K562 (cell line): ENCODE measurements around the gene TENM3. TPM values are rescaled to one million over a fixed set of nuclear protein-coding genes. Genes with fewer than 3 reads are reported as not detected.

Experiments used
- ATAC-seq: fragments of 200-7000 bp; cut with Tn5 transposase; 3 replicates; pipeline ENCODE4 v1.9.1; 2020; ENCODE audit warnings: moderate library complexity
- BruUV-seq: library from RNA; stranded (reverse); fragments of 400-500 nt; replicated peaks from 2 replicates; lab custom pipeline; 2021; lab: Mats Ljungman, UMichigan
- CTCF ChIA-PET: fragments of 300-600 bp; formaldehyde crosslinking; extraction: SDS; loops from one replicate; lab custom pipeline; 2021; ENCODE audit warnings: low intra/inter-chr PET ratio; lab: Yijun Ruan, JAX
- POLR2A ChIA-PET: fragments of 300-600, 350-650 bp; sonication (Branson Sonifier 250); formaldehyde crosslinking; extraction: SDS; loops from one replicate; lab custom pipeline; 2021; ENCODE audit warnings: antibody characterized with exemption, inconsistent platforms; lab: Yijun Ruan, JAX
- DNase-seq, 4 experiments: peaks; one replicate each; pipeline versions ENCODE4 v3.0.0 to v3.0.0-alpha.2; 2011 to 2018; ENCODE audit warnings: low spot score in 3 of 4, mixed read lengths in 3 of 4; ENCODE audit errors: extremely low read depth in 1 of 4
- FAIRE-seq: peaks from 2 replicates; lab custom pipeline; 2011; peaks lifted over from hg19 to GRCh38; lab: Jason Lieb, UNC
- H2AFZ ChIP-seq: 2 replicates; pipeline ENCODE4 v1.6.0; 2011; ENCODE audit warnings: low read depth, low read length, control low read depth, inconsistent platforms
- H3K27ac ChIP-seq: fragments of 200-600 bp; 3 replicates; pipeline ENCODE4 v1.8.0; 2011; ENCODE audit warnings: low read depth, mild to moderate bottlenecking, control low read depth, inconsistent platforms, low read length, moderate library complexity, mixed read lengths; ENCODE audit errors: extremely low read depth
- H3K27me3 ChIP-seq, 2 experiments: fragments of 300-600 bp in 1 of 2; 2 replicates in 1 of 2; 3 replicates in 1 of 2; pipeline versions ENCODE4 v1.6.0 to v1.8.0; 2011; ENCODE audit warnings: inconsistent platforms in 2 of 2, low read length in 2 of 2, mild to moderate bottlenecking in 1 of 2, mixed read lengths in 1 of 2, moderate library complexity in 1 of 2; ENCODE audit not compliant: control insufficient read depth in 2 of 2, insufficient read depth in 2 of 2
- H3K36me3 ChIP-seq: fragments of 300-600 bp; 3 replicates; pipeline ENCODE4 v1.8.0; 2011; ENCODE audit warnings: mild to moderate bottlenecking, low read length, inconsistent platforms; ENCODE audit not compliant: control insufficient read depth, insufficient read depth
- H3K4me1 ChIP-seq, 2 experiments: fragments of 200-600 bp in 1 of 2; replicated peaks in 1 of 2; 2 replicates in 1 of 2; 3 replicates in 1 of 2; pipeline versions ENCODE4 v1.5.1 to v1.8.0; 2011; ENCODE audit warnings: inconsistent platforms in 2 of 2, low read length in 2 of 2, mild to moderate bottlenecking in 1 of 2, mixed read lengths in 1 of 2, moderate library complexity in 1 of 2; ENCODE audit not compliant: control insufficient read depth in 2 of 2, insufficient read depth in 2 of 2
- H3K4me2 ChIP-seq: 2 replicates; pipeline ENCODE4 v1.6.1; 2011; ENCODE audit warnings: low read length, control low read depth, inconsistent platforms, mixed read lengths; ENCODE audit not compliant: insufficient read depth
- H3K4me3 ChIP-seq: fragments of 200-600 bp; sonication (generic), shearing (Covaris generic); 2 replicates; pipeline ENCODE4 v1.5.1; 2016; ENCODE audit warnings: control low read depth, inconsistent platforms
- H3K79me2 ChIP-seq: fragments of 200-600 bp; 3 replicates; pipeline ENCODE4 v1.8.0; 2011; ENCODE audit warnings: low read length, inconsistent platforms; ENCODE audit not compliant: control insufficient read depth, insufficient read depth
- H3K9ac ChIP-seq, 2 experiments: 2 replicates each; pipeline versions ENCODE4 v1.6.0 to v1.6.1; 2011; ENCODE audit warnings: low read depth in 2 of 2, low read length in 2 of 2, control low read depth in 1 of 2, inconsistent platforms in 1 of 2, mild to moderate bottlenecking in 1 of 2, mixed read lengths in 1 of 2; ENCODE audit not compliant: insufficient read depth in 1 of 2
- H3K9me1 ChIP-seq: one replicate; pipeline ENCODE4 v1.6.0; 2011; ENCODE audit warnings: inconsistent platforms, mild to moderate bottlenecking, low read length, moderate library complexity; ENCODE audit not compliant: control insufficient read depth, insufficient read depth
- H3K9me3 ChIP-seq: replicated peaks from 2 replicates; pipeline ENCODE4 v1.5.1; 2011; ENCODE audit warnings: low read depth, low read length, inconsistent platforms; ENCODE audit not compliant: control insufficient read depth, insufficient read depth
- H4K20me1 ChIP-seq: replicated peaks from 2 replicates; pipeline ENCODE4 v1.6.1; 2011; ENCODE audit warnings: low read length, inconsistent platforms, mixed read lengths; ENCODE audit not compliant: control insufficient read depth, insufficient read depth
- CHD4 ChIP-seq: fragments of 200-600 bp; sonication (generic); IDR thresholded peaks from 3 replicates; pipeline ENCODE4 v1.6.1; 2012; ENCODE audit warnings: low read depth, mild to moderate bottlenecking, mixed read lengths, low read length, inconsistent platforms; ENCODE audit not compliant: insufficient read depth, insufficient replicate concordance, poor library complexity, severe bottlenecking
- JUN ChIP-seq, 2 experiments: sonication (generic) in 1 of 2; formaldehyde crosslinking in 1 of 2; IDR thresholded peaks; 2 replicates each; pipeline versions ENCODE4 v1.6.1 to v1.8.0; 2012 to 2022; ENCODE audit warnings: borderline replicate concordance in 2 of 2, mild to moderate bottlenecking in 2 of 2, improper control_type of control experiment in 1 of 2, low read depth in 1 of 2, low read length in 1 of 2, missing genetic modification reagents in 1 of 2
- KHSRP ChIP-seq: fragments of 450-650 bp; IDR thresholded peaks from 2 replicates; pipeline ENCODE4 v1.6.1; 2017
- MBD2 ChIP-seq: sonication (generic); IDR thresholded peaks from 2 replicates; pipeline ENCODE4 v1.6.1; 2016; ENCODE audit warnings: low read depth, borderline replicate concordance
- PHF21A ChIP-seq: fragments of 450-650 bp; IDR thresholded peaks from 2 replicates; pipeline ENCODE4 v1.6.1; 2017; ENCODE audit warnings: low read depth, borderline replicate concordance
- POLR2AphosphoS2 ChIP-seq: IDR thresholded peaks from 2 replicates; pipeline ENCODE4 v1.6.1; 2012; ENCODE audit warnings: low read length, improper control_type of control experiment
- SAP30 ChIP-seq: fragments of 200-600 bp; sonication (generic); IDR thresholded peaks from 2 replicates; pipeline ENCODE4 v1.6.1; 2012; ENCODE audit warnings: borderline replicate concordance, low read depth, mild to moderate bottlenecking, moderate library complexity, low read length, control low read depth, inconsistent platforms; ENCODE audit not compliant: insufficient read depth, poor library complexity, severe bottlenecking
- SIN3A ChIP-seq, 2 experiments: fragments of 150-350 bp in 1 of 2; IDR thresholded peaks; 2 replicates each; pipeline ENCODE4 v1.6.1; 2011 to 2016; ENCODE audit warnings: borderline replicate concordance in 2 of 2, low read depth in 2 of 2, low read length in 2 of 2, mild to moderate bottlenecking in 2 of 2, moderate library complexity in 2 of 2; ENCODE audit not compliant: control insufficient read depth in 1 of 2
- SRSF7 ChIP-seq: fragments of 200-400 bp; formaldehyde crosslinking; optimal IDR thresholded peaks from 2 replicates; pipeline ENCODE3; 2017; ENCODE audit warnings: mild to moderate bottlenecking, low read depth, low read length
- ZBTB8A ChIP-seq: fragments of 450-650 bp; IDR thresholded peaks from 2 replicates; pipeline ENCODE4 v1.6.1; 2018; ENCODE audit warnings: mild to moderate bottlenecking, moderate library complexity; ENCODE audit not compliant: partially characterized antibody
- ZC3H11A ChIP-seq: IDR thresholded peaks from 2 replicates; pipeline ENCODE4 v1.6.1; 2012; ENCODE audit warnings: low read depth, low read length, improper control_type of control experiment
- ZNF436 ChIP-seq: fragments of 250-450, 450-650 bp; sonication (Bioruptor Pico); formaldehyde crosslinking; IDR thresholded peaks from 2 replicates; pipeline ENCODE4 v1.7.0; 2020; ENCODE audit warnings: mild to moderate bottlenecking
- ZNF707 ChIP-seq: fragments of 250-450 bp; sonication (Bioruptor Pico); conservative IDR thresholded peaks from 2 replicates; pipeline ENCODE4 v1.8.0; 2022; ENCODE audit warnings: inconsistent platforms, mild to moderate bottlenecking, moderate library complexity
- ZNF75A ChIP-seq: fragments of 450-650 bp; formaldehyde crosslinking; IDR thresholded peaks from 2 replicates; pipeline ENCODE4 v1.4.0; 2020; ENCODE audit warnings: mild to moderate bottlenecking
- ZNF780A ChIP-seq: fragments of 250-450 bp; sonication (Bioruptor Pico); IDR thresholded peaks from 2 replicates; pipeline ENCODE4 v1.5.0; 2021; ENCODE audit warnings: mild to moderate bottlenecking
- WGBS: fragments of 100-300 bp; shearing (Covaris generic); methylation state at CpG from one replicate; pipeline ENCODE4 v1.1.6; 2016; ENCODE audit warnings: low coverage, mixed read lengths; ENCODE audit not compliant: insufficient coverage; ENCODE audit errors: missing lambda C conversion rate; 5-methylcytosine and 5-hydroxymethylcytosine counted together
- in situ Hi-C: fragments of 300-500 bp; cut with MboI; formaldehyde crosslinking; loops from 4 replicates; pipeline ENCODE4 v1.15.0; 2018; ENCODE audit warnings: inconsistent platforms, mixed read lengths
- intact Hi-C: fragments of 100-400 bp; cut with micrococcal nuclease; formaldehyde crosslinking; loops from 2 replicates; pipeline ENCODE4 v1.14.2; 2022
- polyA plus RNA-seq, 8 experiments: library from polyadenylated mRNA; depleted of rRNA in 4 of 8; stranded (reverse) in 5 of 8; unstranded in 3 of 8; fragments of >200 nt; fragmentation: Nextera tagmentation in 2 of 8; fragmentation: Illumina TruSeq in 1 of 8; extraction: Ambion mirVana in 2 of 8; extraction: Trizol in 1 of 8; gene quantifications; 2 replicates each; pipeline versions ENCODE4 v1.2.1 to v1.2.3, GENCODE V29; 2011 to 2014; ENCODE audit warnings: inconsistent platforms in 1 of 8, missing spikeins in 1 of 8
- total RNA-seq, 7 experiments: library from RNA; depleted of rRNA in 6 of 7; stranded (reverse); fragments of >200 nt in 6 of 7; fragmentation: Illumina TruSeq in 2 of 7; extraction: Trizol in 2 of 7; gene quantifications; 2 replicates each; pipeline versions ENCODE4 v1.2.1 to v1.2.3, GENCODE V29; 2011 to 2021; ENCODE audit warnings: low replicate concordance in 1 of 7
- TF ChIP-seq, protein P1 (sequence below): sonication (generic); formaldehyde crosslinking; IDR thresholded peaks from 2 replicates; pipeline ENCODE4 v1.9.0; 2022; ENCODE audit warnings: mild to moderate bottlenecking, missing genetic modification reagents

TENM3 gene
- total and polyA plus RNA-seq, 9 of the 15 experiments (the other 6 are each of a cell fraction or from before 2014, with no cell fraction given): 0.01 to 0.02 TPM; not detected in 7

GRCh38 chr4:182533964-182534363 is 290.8 kb downstream of the TENM3 start:
- Histone ChIP-seq H3K27ac (no peak overlapping the region), H3K4me1 (no peaks in the 10 kb centered on the region), H3K4me2 (no peak overlapping the region), H3K4me3 (no peak overlapping the region), H3K79me2 (no peaks in the 10 kb centered on the region), H3K9me1 (no peaks in the 10 kb centered on the region), H3K27me3 (no peaks in the 10 kb centered on the region), H2AFZ (no peak overlapping the region), H3K36me3 (no peaks in the 10 kb centered on the region), H4K20me1 (no peaks in the 10 kb centered on the region), H3K9ac (no peak overlapping the region), H3K9me3 (no peaks in the 10 kb centered on the region)
- intact Hi-C loops (no loop called here), in situ Hi-C loops (no loop called here)
- 0% methylated on average over 1 of the region's 1 CpG for WGBS
- ATAC-seq: no peak
- no peak for FAIRE-seq
- TF ChIP-seq JUN (IDR thresholded peaks at IDR 0.05; ENCODE audit: borderline replicate concordance, low read depth, low read length) (no peak), JUN (CRISPR knock-in tag; IDR thresholded peaks at IDR 0.05; ENCODE audit: borderline replicate concordance) (no peak), ZBTB8A (no peak), POLR2AphosphoS2 (no peak), ZNF707 (CRISPR knock-in tag) (no peak), PHF21A (no peak), ZNF75A (no peak), ZNF780A (no peak), MBD2 (no peak), ZC3H11A (no peak), ZNF436 (CRISPR knock-in tag) (no peak), SRSF7 (no peak), KHSRP (no peak), SAP30 (no peak), CHD4 (no peak), SIN3A (IDR thresholded peaks at IDR 0.05; ENCODE audit: borderline replicate concordance in 2 of 2, control insufficient read depth in 1 of 2, low read depth in 2 of 2, low read length in 2 of 2) (no peak)
- TF ChIP-seq, protein P1, sequence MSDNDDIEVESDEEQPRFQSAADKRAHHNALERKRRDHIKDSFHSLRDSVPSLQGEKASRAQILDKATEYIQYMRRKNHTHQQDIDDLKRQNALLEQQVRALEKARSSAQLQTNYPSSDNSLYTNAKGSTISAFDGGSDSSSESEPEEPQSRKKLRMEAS (CRISPR knock-in tag): no peak
- no TSS peak for BruUV-seq
- ChIA-PET CTCF (no interaction called here), POLR2A (no interaction called here)
- no peak for DNase-seq
